Caco-2 (cell line): ENCODE data around the gene IL24. TPM values are rescaled to one million over a fixed set of nuclear protein-coding genes. Genes with fewer than 3 reads are reported as not detected.
A peak's percentile ranks its signal among the peaks of the same experiment; 100 is the strongest.

Source experiments
- BruUV-seq: library from RNA; stranded (reverse); fragments of 400-500 nt; replicated peaks from 2 replicates; lab custom pipeline; 2021; lab: Mats Ljungman, UMichigan
- CTCF ChIA-PET: fragments of 300-600 bp; sonication (Branson Sonifier 250); formaldehyde crosslinking; loops from one replicate; lab custom pipeline; 2022; ENCODE audit warnings: antibody characterized with exemption; lab: Charles Lee
- POLR2A ChIA-PET: fragments of 300-600 bp; sonication (Branson Sonifier 250); formaldehyde crosslinking; loops from one replicate; lab custom pipeline; 2022; ENCODE audit warnings: antibody characterized with exemption; lab: Charles Lee
- DNase-seq, 2 experiments: peaks; one replicate each; pipeline versions ENCODE4 v3.0.0 to v3.0.0-alpha.2; 2020 to 2022
- H3K27me3 ChIP-seq: replicated peaks from 2 replicates; pipeline ENCODE4 v1.6.0; 2011; ENCODE audit warnings: low read length; ENCODE audit not compliant: control insufficient read depth, insufficient read depth
- H3K36me3 ChIP-seq: 2 replicates; pipeline ENCODE4 v1.5.1; 2011; ENCODE audit warnings: low read length; ENCODE audit not compliant: control insufficient read depth, insufficient read depth
- H3K4me1 ChIP-seq: fragments of 250-450 bp; sonication (Bioruptor Pico); 2 replicates; pipeline ENCODE4 v1.5.1; 2020; ENCODE audit warnings: mild to moderate bottlenecking
- H3K4me3 ChIP-seq: 2 replicates; pipeline ENCODE4 v1.5.1; 2011; ENCODE audit warnings: low read depth, mild to moderate bottlenecking, control low read depth, low read length
- H3K9me3 ChIP-seq: fragments of 250-450 bp; sonication (Bioruptor Pico); 2 replicates; pipeline ENCODE4 v1.5.1; 2020; ENCODE audit warnings: mild to moderate bottlenecking, moderate library complexity
- H3K27ac Mint-ChIP-seq: one replicate; pipeline ENCODE4 v1.8.0; 2022; ENCODE audit warnings: mixed read lengths; ENCODE audit not compliant: unreplicated experiment
- H3K27me3 Mint-ChIP-seq: one replicate; pipeline ENCODE4 v1.8.0; 2022; ENCODE audit warnings: mixed read lengths; ENCODE audit not compliant: insufficient read depth, unreplicated experiment
- H3K36me3 Mint-ChIP-seq: one replicate; pipeline ENCODE4 v1.8.0; 2022; ENCODE audit warnings: mild to moderate bottlenecking, mixed read lengths; ENCODE audit not compliant: insufficient read depth, unreplicated experiment
- H3K4me1 Mint-ChIP-seq: one replicate; pipeline ENCODE4 v1.8.0; 2022; ENCODE audit warnings: low read depth, mixed read lengths; ENCODE audit not compliant: unreplicated experiment
- H3K4me3 Mint-ChIP-seq: one replicate; pipeline ENCODE4 v1.8.0; 2022; ENCODE audit warnings: mild to moderate bottlenecking, moderate library complexity, mixed read lengths; ENCODE audit not compliant: unreplicated experiment
- H3K9me3 Mint-ChIP-seq: one replicate; pipeline ENCODE4 v1.8.0; 2022; ENCODE audit warnings: mixed read lengths; ENCODE audit not compliant: unreplicated experiment
- intact Hi-C: fragments of 100-400 bp; cut with micrococcal nuclease; formaldehyde crosslinking; loops from one replicate; pipeline ENCODE4 v1.10.0; 2022; ENCODE audit not compliant: unreplicated experiment
- total RNA-seq: library from RNA; stranded (reverse); gene quantifications from 2 replicates; pipeline ENCODE4 v1.2.3, GENCODE V29; 2022
- TF ChIP-seq, protein P1 (sequence below), 2 experiments: fragments of 200-600 bp in 1 of 2; IDR thresholded peaks; 1 replicate in 1 of 2; 2 replicates in 1 of 2; pipeline versions ENCODE4 v1.5.1 to v1.8.0; 2011 to 2022; ENCODE audit warnings: antibody characterized with exemption in 1 of 2, control low read depth in 1 of 2, inconsistent platforms in 1 of 2, low read depth in 1 of 2, low read length in 1 of 2, mild to moderate bottlenecking in 1 of 2, moderate library complexity in 1 of 2; ENCODE audit not compliant: insufficient read depth in 1 of 2, severe bottlenecking in 1 of 2, unreplicated experiment in 1 of 2

The IL24 gene
- total RNA-seq, 1 experiment from 2014 or later: not detected

DNA sequence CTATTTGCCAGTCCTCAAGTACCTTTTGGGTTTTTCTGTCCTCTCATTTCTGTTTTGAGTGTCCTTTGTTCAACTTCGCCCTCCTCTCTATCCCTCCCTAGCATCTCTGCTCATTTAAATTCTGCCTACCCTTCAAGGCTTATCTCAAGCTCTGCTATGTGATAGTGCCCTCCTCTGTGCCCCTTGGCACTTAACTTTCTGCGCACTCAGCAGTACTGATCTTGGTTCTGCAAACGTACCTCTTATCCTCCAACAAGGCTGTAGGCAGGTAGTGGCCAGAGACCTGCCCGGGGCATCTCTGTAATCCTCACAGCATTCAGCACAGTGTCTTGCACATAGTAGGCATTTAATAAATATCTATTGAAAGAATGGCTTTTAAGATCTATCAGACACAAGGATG is 37.1 kb upstream of the IL24 start:
- H3K4me1 ChIP-seq: no peaks in the 10 kb centered on the region
- peaks cover 11% of the 10 kb centered on the region for H3K27me3 Mint-ChIP-seq
- ChIA-PET CTCF (no interaction called here), POLR2A (no interaction called here)
- no peak for DNase-seq
- H3K9me3 ChIP-seq: no peaks in the 10 kb centered on the region
- no peaks in the 10 kb centered on the region for H3K27me3 ChIP-seq
- H3K27ac Mint-ChIP-seq: no peak overlapping the region
- no peaks in the 10 kb centered on the region for H3K36me3 Mint-ChIP-seq
- H3K36me3 ChIP-seq: no peaks in the 10 kb centered on the region
- no peaks in the 10 kb centered on the region for H3K4me1 Mint-ChIP-seq
- no peak overlapping the region for H3K4me3 Mint-ChIP-seq
- intact Hi-C loops: no loop called here
- BruUV-seq: no TSS peak
- no peak overlapping the region for H3K4me3 ChIP-seq
- TF ChIP-seq, protein P1, sequence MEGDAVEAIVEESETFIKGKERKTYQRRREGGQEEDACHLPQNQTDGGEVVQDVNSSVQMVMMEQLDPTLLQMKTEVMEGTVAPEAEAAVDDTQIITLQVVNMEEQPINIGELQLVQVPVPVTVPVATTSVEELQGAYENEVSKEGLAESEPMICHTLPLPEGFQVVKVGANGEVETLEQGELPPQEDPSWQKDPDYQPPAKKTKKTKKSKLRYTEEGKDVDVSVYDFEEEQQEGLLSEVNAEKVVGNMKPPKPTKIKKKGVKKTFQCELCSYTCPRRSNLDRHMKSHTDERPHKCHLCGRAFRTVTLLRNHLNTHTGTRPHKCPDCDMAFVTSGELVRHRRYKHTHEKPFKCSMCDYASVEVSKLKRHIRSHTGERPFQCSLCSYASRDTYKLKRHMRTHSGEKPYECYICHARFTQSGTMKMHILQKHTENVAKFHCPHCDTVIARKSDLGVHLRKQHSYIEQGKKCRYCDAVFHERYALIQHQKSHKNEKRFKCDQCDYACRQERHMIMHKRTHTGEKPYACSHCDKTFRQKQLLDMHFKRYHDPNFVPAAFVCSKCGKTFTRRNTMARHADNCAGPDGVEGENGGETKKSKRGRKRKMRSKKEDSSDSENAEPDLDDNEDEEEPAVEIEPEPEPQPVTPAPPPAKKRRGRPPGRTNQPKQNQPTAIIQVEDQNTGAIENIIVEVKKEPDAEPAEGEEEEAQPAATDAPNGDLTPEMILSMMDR (IDR thresholded peaks at IDR 0.05; ENCODE audit: insufficient read depth in 1 of 2, low read depth in 1 of 2, low read length in 1 of 2, severe bottlenecking in 1 of 2, unreplicated experiment in 1 of 2): no peak
- H3K9me3 Mint-ChIP-seq: peaks cover 6% of the 10 kb centered on the region

DNA sequence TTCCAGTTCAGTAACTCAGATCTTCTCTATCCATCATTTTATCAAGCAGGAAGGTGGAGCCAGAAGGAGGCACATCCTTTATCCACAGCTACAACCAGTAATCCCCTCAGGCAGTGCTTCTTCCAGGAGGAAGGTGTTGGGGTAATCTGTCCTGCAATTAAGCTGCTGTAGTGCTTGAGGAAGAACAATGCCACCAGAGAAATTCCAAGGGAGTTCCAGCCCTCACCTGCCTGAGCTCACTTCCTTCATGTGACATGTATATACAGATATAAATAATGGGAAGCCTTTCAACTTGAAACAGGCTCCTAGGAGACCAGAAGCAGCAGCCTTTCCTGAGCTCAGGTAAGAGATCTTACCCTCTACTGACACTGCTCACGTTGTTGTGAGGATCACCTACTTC is 34.0 kb upstream of the IL24 start:
- ChIA-PET POLR2A (no interaction called here), CTCF (interaction anchor here (1.6 kb wide), 1 partner anchor 49 kb away, joined by 7 read pairs; no protein-coding TSS in a partner anchor)
- H3K9me3 ChIP-seq: no peaks in the 10 kb centered on the region
- TF ChIP-seq, protein P1 (IDR thresholded peaks at IDR 0.05; ENCODE audit: insufficient read depth in 1 of 2, low read depth in 1 of 2, low read length in 1 of 2, severe bottlenecking in 1 of 2, unreplicated experiment in 1 of 2): no peak
- Mint-ChIP-seq H3K27me3 (peaks cover 11% of the 10 kb centered on the region), H3K9me3 (peaks cover 6% of the 10 kb centered on the region), H3K36me3 (no peaks in the 10 kb centered on the region), H3K27ac (no peak overlapping the region), H3K4me1 (no peaks in the 10 kb centered on the region), H3K4me3 (no peak overlapping the region)
- no peak for DNase-seq
- intact Hi-C loops: no loop called here
- no peaks in the 10 kb centered on the region for H3K36me3 ChIP-seq
- H3K27me3 ChIP-seq: no peaks in the 10 kb centered on the region
- no TSS peak for BruUV-seq
- no peak overlapping the region for H3K4me3 ChIP-seq
- no peaks in the 10 kb centered on the region for H3K4me1 ChIP-seq

DNA sequence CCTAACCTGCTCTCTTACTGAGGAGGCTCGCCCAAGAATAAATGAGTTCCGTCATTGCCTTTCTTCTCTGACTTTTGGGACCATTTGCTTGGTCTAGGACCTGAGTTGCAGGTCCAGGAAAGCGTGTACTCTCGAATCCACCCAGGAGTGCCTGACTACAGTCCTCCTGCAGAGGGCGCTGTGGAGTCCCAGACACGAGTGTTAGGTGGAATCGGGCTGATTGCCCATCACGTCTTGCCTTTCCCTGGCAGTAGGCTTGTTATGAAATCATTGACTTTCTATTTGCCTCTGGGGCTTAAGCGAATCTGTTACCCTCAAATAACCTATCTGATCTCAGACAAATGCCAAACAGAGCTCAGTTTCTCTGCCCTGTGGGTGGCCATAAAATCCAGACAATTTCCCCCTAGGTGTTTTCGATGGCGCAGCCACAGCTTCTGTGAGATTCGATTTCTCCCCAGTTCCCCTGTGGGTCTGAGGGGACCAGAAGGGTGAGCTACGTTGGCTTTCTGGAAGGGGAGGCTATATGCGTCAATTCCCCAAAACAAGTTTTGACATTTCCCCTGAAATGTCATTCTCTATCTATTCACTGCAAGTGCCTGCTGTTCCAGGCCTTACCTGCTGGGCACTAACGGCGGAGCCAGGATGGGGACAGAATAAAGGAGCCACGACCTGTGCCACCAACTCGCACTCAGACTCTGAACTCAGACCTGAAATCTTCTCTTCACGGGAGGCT is 32.1 kb upstream of the IL24 start, which contains the start of gene IL20:
TSS of gene IL20 (plus strand) at position 685 of the 733 bp plus-strand sequence. CDS start 230 bp downstream, outside the sequence.
- CTCF ChIA-PET: interaction anchor here (0.7 kb wide), 1 partner anchor 67 kb away, joined by 3 read pairs; no protein-coding TSS in a partner anchor
- Histone ChIP-seq H3K9me3 (no peaks in the 10 kb centered on the region), H3K36me3 (no peaks in the 10 kb centered on the region), H3K27me3 (no peaks in the 10 kb centered on the region), H3K4me3 (no peak within 1 kb of the TSS), H3K4me1 (no peaks in the 10 kb centered on the region)
- POLR2A ChIA-PET: no interaction called here
- H3K36me3 Mint-ChIP-seq: no peaks in the 10 kb centered on the region
- H3K4me3 Mint-ChIP-seq: no peak within 1 kb of the TSS
- peaks cover 15% of the 10 kb centered on the region for H3K27me3 Mint-ChIP-seq
- no peak within 1 kb of the TSS for H3K27ac Mint-ChIP-seq
- peak; percentile 65 to 73 for DNase-seq
- no peaks in the 10 kb centered on the region for H3K4me1 Mint-ChIP-seq
- H3K9me3 Mint-ChIP-seq: peaks cover 3% of the 10 kb centered on the region
- TF ChIP-seq, protein P1 (IDR thresholded peaks at IDR 0.05; ENCODE audit: insufficient read depth in 1 of 2, low read depth in 1 of 2, low read length in 1 of 2, severe bottlenecking in 1 of 2, unreplicated experiment in 1 of 2): peak; percentile 71 to 73
- BruUV-seq: no TSS peak
- intact Hi-C loops: loop anchor here (1.0 to 5.0 kb wide), 2 partner anchors 47 to 117 kb away; no protein-coding TSS in a partner anchor
